A549 (cell line): ENCODE results near the gene NDUFA11. TPM values are rescaled to one million over a fixed set of nuclear protein-coding genes. Genes with fewer than 3 reads are reported as not detected.

Experiments
- ATAC-seq, 2 experiments: fragments of 200-7000 bp in 1 of 2; fragments of >200 bp in 1 of 2; cut with Nextera tagmentation in 1 of 2; cut with Tn5 transposase in 1 of 2; 3 replicates each; pipeline versions ENCODE4 v1.8.0 to v1.9.1; 2018 to 2020; ENCODE audit warnings: mild to moderate bottlenecking in 1 of 2, moderate library complexity in 1 of 2
- CTCF ChIA-PET: fragments of 300-600 bp; sonication (Branson Sonifier 250); formaldehyde crosslinking; extraction: SDS; loops from one replicate; lab custom pipeline; 2021; ENCODE audit warnings: antibody characterized with exemption, inconsistent platforms; lab: Yijun Ruan, JAX
- POLR2A ChIA-PET: fragments of 350-600 bp; formaldehyde crosslinking; extraction: SDS; loops from one replicate; lab custom pipeline; 2021; ENCODE audit warnings: antibody characterized with exemption, inconsistent platforms; lab: Yijun Ruan, JAX
- DNase-seq, 2 experiments: peaks; one replicate each; pipeline versions ENCODE4 v3.0.0 to v3.0.0-alpha.2; 2011 to 2016; ENCODE audit warnings: low read depth in 1 of 2, low spot score in 1 of 2
- FAIRE-seq: peaks from 2 replicates; lab custom pipeline; 2011; peaks lifted over from hg19 to GRCh38; lab: Jason Lieb, UNC
- H3K27ac ChIP-seq, 2 experiments: fragments of >200 bp; sonication (Bioruptor Twin); formaldehyde crosslinking; 3 replicates each; pipeline ENCODE4 v1.5.1; 2016 to 2017
- H3K4me1 ChIP-seq: fragments of >200 bp; sonication (Bioruptor Twin); formaldehyde crosslinking; 3 replicates; pipeline ENCODE4 v1.6.1; 2016
- H3K4me2 ChIP-seq: fragments of >200 bp; sonication (Bioruptor Twin); formaldehyde crosslinking; 3 replicates; pipeline ENCODE4 v1.6.1; 2016
- H3K4me3 ChIP-seq: fragments of >200 bp; sonication (Bioruptor Twin); formaldehyde crosslinking; 3 replicates; pipeline ENCODE4 v1.5.1; 2016
- H3K9me3 ChIP-seq: fragments of >200 bp; sonication (Bioruptor Twin); formaldehyde crosslinking; 3 replicates; pipeline ENCODE4 v1.6.1; 2016
- CBX8 ChIP-seq: fragments of 200-600 bp; sonication (generic); IDR thresholded peaks from 2 replicates; pipeline ENCODE4 v1.6.1; 2016
- CEBPB ChIP-seq, 2 experiments: fragments of >200 bp in 1 of 2; sonication (Bioruptor Twin) in 1 of 2; formaldehyde crosslinking in 1 of 2; IDR thresholded peaks; 2 replicates each; pipeline ENCODE4 v1.6.1; 2012 to 2016
- E2F6 ChIP-seq: IDR thresholded peaks from 2 replicates; pipeline ENCODE4 v1.6.1; 2012; ENCODE audit warnings: low read depth, borderline replicate concordance
- EP300 ChIP-seq, 2 experiments: fragments of >200 bp; sonication (Bioruptor Twin); formaldehyde crosslinking; IDR thresholded peaks; 2 replicates in 1 of 2; 3 replicates in 1 of 2; pipeline ENCODE4 v1.6.1; 2016 to 2017
- HEYL ChIP-seq: fragments of 250-450 bp; sonication (Bioruptor Pico); IDR thresholded peaks from 2 replicates; pipeline ENCODE4 v1.8.0; 2021; ENCODE audit warnings: mild to moderate bottlenecking, moderate library complexity
- HOXA7 ChIP-seq: fragments of 250-450 bp; sonication (Bioruptor Pico); IDR thresholded peaks from 2 replicates; pipeline ENCODE4 v1.5.0; 2020; ENCODE audit warnings: mild to moderate bottlenecking, moderate library complexity
- HOXB5 ChIP-seq: fragments of 250-450 bp; sonication (Bioruptor Pico); IDR thresholded peaks from 2 replicates; pipeline ENCODE4 v1.5.0; 2020; ENCODE audit warnings: mild to moderate bottlenecking, moderate library complexity
- JUNB ChIP-seq: fragments of >200 bp; sonication (Bioruptor Twin); formaldehyde crosslinking; IDR thresholded peaks from 2 replicates; pipeline ENCODE4 v1.6.1; 2016
- KDM1A ChIP-seq: fragments of 200-600 bp; sonication (generic); IDR thresholded peaks from 2 replicates; pipeline ENCODE4 v1.6.1; 2016; ENCODE audit warnings: low read depth, mild to moderate bottlenecking
- MAZ ChIP-seq: fragments of 150-350 bp; IDR thresholded peaks from 2 replicates; pipeline ENCODE4 v1.6.1; 2014; ENCODE audit warnings: antibody characterized with exemption, low read depth, low read length, borderline replicate concordance
- NPAS2 ChIP-seq: fragments of 250-450 bp; sonication (Bioruptor Pico); IDR thresholded peaks from 2 replicates; pipeline ENCODE4 v1.8.0; 2022; ENCODE audit warnings: mild to moderate bottlenecking, moderate library complexity, borderline replicate concordance
- POLR2A ChIP-seq: IDR thresholded peaks from 2 replicates; pipeline ENCODE4 v1.6.1; 2012; ENCODE audit warnings: mild to moderate bottlenecking, low read length
- RARB ChIP-seq: fragments of 250-450 bp; sonication (Bioruptor Pico); IDR thresholded peaks from 2 replicates; pipeline ENCODE4 v1.8.0; 2021; ENCODE audit warnings: mild to moderate bottlenecking, moderate library complexity
- RNF2 ChIP-seq: fragments of 200-600 bp; sonication (generic); IDR thresholded peaks from 2 replicates; pipeline ENCODE4 v1.6.1; 2016; ENCODE audit warnings: low read depth, mild to moderate bottlenecking, antibody characterized with exemption, moderate library complexity, borderline replicate concordance
- SMC3 ChIP-seq: fragments of >200 bp; sonication (Bioruptor Twin); formaldehyde crosslinking; IDR thresholded peaks from 3 replicates; pipeline ENCODE4 v1.6.1; 2018; ENCODE audit warnings: inconsistent platforms
- TFCP2L1 ChIP-seq: fragments of 250-450 bp; sonication (Bioruptor Pico); IDR thresholded peaks from 2 replicates; pipeline ENCODE4 v1.5.0; 2021; ENCODE audit warnings: mild to moderate bottlenecking
- ZC3H11A ChIP-seq: fragments of 450-650 bp; IDR thresholded peaks from 2 replicates; pipeline ENCODE4 v1.6.1; 2014; ENCODE audit warnings: antibody characterized with exemption, mild to moderate bottlenecking
- WGBS: methylation state at CpG from one replicate; pipeline ENCODE4 v1.1.6; 2017; ENCODE audit errors: missing lambda C conversion rate; 5-methylcytosine and 5-hydroxymethylcytosine counted together
- polyA plus RNA-seq, 4 experiments: library from polyadenylated mRNA; depleted of rRNA in 3 of 4; stranded (reverse); fragments of >200 nt; fragmentation: RNase III in 1 of 4; extraction: RNeasy Plus Mini Kit Qiagen cat#74134 plus additional on column Dnase treatment in 1 of 4; gene quantifications; 2 replicates in 3 of 4; 3 replicates in 1 of 4; pipeline ENCODE4 v1.2.3, GENCODE V29; 2011 to 2017
- TF ChIP-seq, protein P1 (sequence below): IDR thresholded peaks from 2 replicates; pipeline ENCODE4 v1.6.1; 2012
- TF ChIP-seq, protein P2 (sequence below): fragments of 150-350 bp; IDR thresholded peaks from 2 replicates; pipeline ENCODE4 v1.6.1; 2014; ENCODE audit warnings: low read depth, mild to moderate bottlenecking, low read length

Gene NDUFA11
- polyA plus RNA-seq, 2 of the 4 experiments (the other 2 are of a cell fraction) = 75.0 to 173 TPM

GRCh38 chr19:5897189-5897969 lies 6.2 kb downstream of the NDUFA11 start (continued):
- TF ChIP-seq, protein P1, sequence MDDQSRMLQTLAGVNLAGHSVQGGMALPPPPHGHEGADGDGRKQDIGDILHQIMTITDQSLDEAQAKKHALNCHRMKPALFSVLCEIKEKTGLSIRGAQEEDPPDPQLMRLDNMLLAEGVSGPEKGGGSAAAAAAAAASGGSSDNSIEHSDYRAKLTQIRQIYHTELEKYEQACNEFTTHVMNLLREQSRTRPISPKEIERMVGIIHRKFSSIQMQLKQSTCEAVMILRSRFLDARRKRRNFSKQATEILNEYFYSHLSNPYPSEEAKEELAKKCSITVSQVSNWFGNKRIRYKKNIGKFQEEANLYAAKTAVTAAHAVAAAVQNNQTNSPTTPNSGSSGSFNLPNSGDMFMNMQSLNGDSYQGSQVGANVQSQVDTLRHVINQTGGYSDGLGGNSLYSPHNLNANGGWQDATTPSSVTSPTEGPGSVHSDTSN = no peak

- no peak for ATAC-seq
- POLR2A ChIA-PET = interaction anchor here (0.6 kb wide), 1 partner anchor 137 kb away, joined by 4 read pairs; no protein-coding TSS in a partner anchor
- H3K4me3 ChIP-seq = no peak overlapping the region
- DNase-seq = no peak
- H3K27ac ChIP-seq = no peak overlapping the region
- H3K4me1 ChIP-seq = no peaks in the 10 kb centered on the region
- CTCF ChIA-PET = interaction anchor here (1.3 to 2.1 kb wide), 2 partner anchors 90 to 92 kb away, joined by 4 to 9 read pairs; no protein-coding TSS in a partner anchor
- no peak for FAIRE-seq
- WGBS = 82% methylated on average over 22 of the region's 29 CpGs
- no peak overlapping the region for H3K4me2 ChIP-seq
- H3K9me3 ChIP-seq = no peaks in the 10 kb centered on the region
- no peak for TF ChIP-seq RNF2
- TF ChIP-seq MAZ = no peak
- no peak for TF ChIP-seq TFCP2L1 (CRISPR knock-in tag)
Measured at GRCh38 chr19:5896365-5897076, 7.1 kb downstream of the NDUFA11 start.

- Histone ChIP-seq H3K4me1 (no peaks in the 10 kb centered on the region), H3K27ac (no peak overlapping the region), H3K4me3 (no peak overlapping the region), H3K4me2 (no peak overlapping the region), H3K9me3 (no peaks in the 10 kb centered on the region)
- ATAC-seq (no peak), FAIRE-seq (no peak), DNase-seq (no peak)
- CTCF ChIA-PET = interaction anchor here (1.3 to 2.1 kb wide), 3 partner anchors 89 to 92 kb away, joined by 4 to 9 read pairs (median 8); no protein-coding TSS in a partner anchor
- POLR2A ChIA-PET = no interaction called here
- no peak for TF ChIP-seq E2F6
- TF ChIP-seq RARB = no peak
- no peak for TF ChIP-seq ZC3H11A
- no peak for TF ChIP-seq HEYL (CRISPR knock-in tag)
- no peak for TF ChIP-seq POLR2A
- no peak for TF ChIP-seq HOXA7
- no peak for TF ChIP-seq SMC3
- TF ChIP-seq MAZ = no peak
- TF ChIP-seq NPAS2 (CRISPR knock-in tag) = no peak
- no peak for TF ChIP-seq EP300 (IDR thresholded peaks at IDR 0.05)
- TF ChIP-seq CEBPB (IDR thresholded peaks at IDR 0.05) = no peak
- TF ChIP-seq, protein P2, sequence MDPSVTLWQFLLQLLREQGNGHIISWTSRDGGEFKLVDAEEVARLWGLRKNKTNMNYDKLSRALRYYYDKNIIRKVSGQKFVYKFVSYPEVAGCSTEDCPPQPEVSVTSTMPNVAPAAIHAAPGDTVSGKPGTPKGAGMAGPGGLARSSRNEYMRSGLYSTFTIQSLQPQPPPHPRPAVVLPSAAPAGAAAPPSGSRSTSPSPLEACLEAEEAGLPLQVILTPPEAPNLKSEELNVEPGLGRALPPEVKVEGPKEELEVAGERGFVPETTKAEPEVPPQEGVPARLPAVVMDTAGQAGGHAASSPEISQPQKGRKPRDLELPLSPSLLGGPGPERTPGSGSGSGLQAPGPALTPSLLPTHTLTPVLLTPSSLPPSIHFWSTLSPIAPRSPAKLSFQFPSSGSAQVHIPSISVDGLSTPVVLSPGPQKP = no peak
- TF ChIP-seq KDM1A = no peak
- TF ChIP-seq HOXB5 (CRISPR knock-in tag) = no peak
- 94% methylated on average over 7 of the region's 8 CpGs for whole genome bisulfite sequencing
Measured at GRCh38 chr19:5895890-5896289, 7.7 kb downstream of the NDUFA11 start.

DNA sequence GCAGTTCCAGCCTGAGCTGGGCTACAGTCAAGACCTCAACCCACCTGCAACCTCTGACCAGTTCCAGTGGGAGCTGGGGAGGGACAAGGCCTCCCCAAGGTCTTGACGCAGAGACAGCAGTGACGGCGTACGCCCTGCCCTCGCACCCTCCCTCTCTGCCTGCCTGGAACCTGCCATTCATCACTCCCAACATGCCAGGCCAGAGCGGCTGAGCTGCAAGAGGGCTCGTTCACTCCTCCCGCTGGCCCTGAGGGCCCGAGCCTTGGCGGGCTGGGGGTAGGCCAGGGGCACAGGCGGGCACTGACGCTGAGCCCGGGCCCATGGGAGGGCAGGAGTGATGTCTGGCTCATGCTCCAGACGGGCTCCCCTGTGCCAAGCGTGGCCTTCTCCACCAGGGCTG lies 8.2 kb downstream of the NDUFA11 start:
- no peaks in the 10 kb centered on the region for H3K4me1 ChIP-seq
- no peak overlapping the region for H3K4me3 ChIP-seq
- FAIRE-seq (no peak), ATAC-seq (no peak), DNase-seq (no peak)
- TF ChIP-seq MAZ (no peak), CBX8 (no peak), EP300 (IDR thresholded peaks at IDR 0.05) (no peak), JUNB (no peak), HOXA7 (no peak)
- 80% methylated on average over 2 of the region's 15 CpGs for whole genome bisulfite sequencing
- no peak overlapping the region for H3K27ac ChIP-seq
- ChIA-PET CTCF (interaction anchor here (1.3 kb wide), 1 partner anchor 91 kb away, joined by 8 read pairs; no protein-coding TSS in a partner anchor), POLR2A (no interaction called here)
- no peak overlapping the region for H3K4me2 ChIP-seq
- H3K9me3 ChIP-seq = no peaks in the 10 kb centered on the region
